Astrocyte of the spinal cord (primary cell): ENCODE results near the gene KLHL15.

Experiments
- DNase-seq: peaks from one replicate; pipeline ENCODE4 v3.0.0; 2011; ENCODE audit warnings: low read depth, low spot score
- H3K4me3 ChIP-seq: 2 replicates; pipeline ENCODE4 v1.5.1; 2011; ENCODE audit warnings: low read depth, mild to moderate bottlenecking, low read length, moderate library complexity
- in situ Hi-C: cut with HindIII; loops from 2 replicates; pipeline ENCODE4 v1.10.0; 2017; ENCODE audit warnings: low sequenced_read_pairs
- TF ChIP-seq, protein P1 (sequence below): IDR thresholded peaks from 2 replicates; pipeline ENCODE4 v1.5.1; 2012; ENCODE audit warnings: low read depth, mild to moderate bottlenecking, low read length, inconsistent platforms

Gene KLHL15

DNA sequence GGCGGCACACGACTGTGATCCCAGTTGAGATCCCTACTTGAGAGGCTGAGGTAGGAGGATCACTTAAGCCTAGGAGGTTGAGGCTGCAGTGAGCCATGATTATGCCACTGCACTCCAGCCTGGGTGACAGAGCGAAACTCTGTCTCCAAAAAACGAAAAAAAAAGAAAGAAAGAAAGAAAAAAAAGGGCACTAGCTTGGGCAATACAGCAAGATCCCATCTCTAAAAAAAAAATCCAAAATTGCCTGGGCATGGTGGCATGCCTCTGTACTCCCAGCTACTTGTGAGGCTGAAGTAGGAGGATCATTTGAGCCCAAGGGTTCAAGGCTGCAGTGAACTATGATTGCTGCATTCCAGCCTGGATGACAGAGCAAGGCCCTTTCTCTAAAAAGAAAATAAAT, 10.7 kb upstream of the KLHL15 start:
- in situ Hi-C loops: no loop called here
- no peak for DNase-seq

DNA sequence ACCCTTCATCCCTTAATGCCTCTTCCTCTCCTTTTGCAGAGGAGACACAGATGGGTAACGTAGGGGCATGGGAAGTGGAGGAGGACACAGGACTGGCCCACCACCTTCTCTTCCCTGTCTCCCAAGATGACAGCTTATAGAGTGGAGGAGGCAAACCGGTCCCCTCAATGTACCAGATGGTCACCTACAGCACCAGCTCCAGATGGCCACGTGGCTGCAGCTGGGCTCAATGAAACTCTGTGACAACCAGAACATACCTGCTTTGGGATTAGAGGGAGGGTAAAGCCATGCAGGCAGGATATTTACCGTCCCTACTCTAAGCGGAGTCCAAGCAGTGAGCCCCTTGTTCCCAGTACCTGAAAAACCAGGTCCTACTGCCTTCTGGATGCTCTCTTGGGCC, 7.5 kb upstream of the KLHL15 start:
- no peak overlapping the region for H3K4me3 ChIP-seq
- in situ Hi-C loops: no loop called here
- DNase-seq: no peak
- TF ChIP-seq, protein P1, sequence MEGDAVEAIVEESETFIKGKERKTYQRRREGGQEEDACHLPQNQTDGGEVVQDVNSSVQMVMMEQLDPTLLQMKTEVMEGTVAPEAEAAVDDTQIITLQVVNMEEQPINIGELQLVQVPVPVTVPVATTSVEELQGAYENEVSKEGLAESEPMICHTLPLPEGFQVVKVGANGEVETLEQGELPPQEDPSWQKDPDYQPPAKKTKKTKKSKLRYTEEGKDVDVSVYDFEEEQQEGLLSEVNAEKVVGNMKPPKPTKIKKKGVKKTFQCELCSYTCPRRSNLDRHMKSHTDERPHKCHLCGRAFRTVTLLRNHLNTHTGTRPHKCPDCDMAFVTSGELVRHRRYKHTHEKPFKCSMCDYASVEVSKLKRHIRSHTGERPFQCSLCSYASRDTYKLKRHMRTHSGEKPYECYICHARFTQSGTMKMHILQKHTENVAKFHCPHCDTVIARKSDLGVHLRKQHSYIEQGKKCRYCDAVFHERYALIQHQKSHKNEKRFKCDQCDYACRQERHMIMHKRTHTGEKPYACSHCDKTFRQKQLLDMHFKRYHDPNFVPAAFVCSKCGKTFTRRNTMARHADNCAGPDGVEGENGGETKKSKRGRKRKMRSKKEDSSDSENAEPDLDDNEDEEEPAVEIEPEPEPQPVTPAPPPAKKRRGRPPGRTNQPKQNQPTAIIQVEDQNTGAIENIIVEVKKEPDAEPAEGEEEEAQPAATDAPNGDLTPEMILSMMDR: no peak

More for the DNA sequence above, 10.7 kb upstream of the KLHL15 start:
- TF ChIP-seq, protein P1: no peak
- H3K4me3 ChIP-seq: no peak overlapping the region

DNA sequence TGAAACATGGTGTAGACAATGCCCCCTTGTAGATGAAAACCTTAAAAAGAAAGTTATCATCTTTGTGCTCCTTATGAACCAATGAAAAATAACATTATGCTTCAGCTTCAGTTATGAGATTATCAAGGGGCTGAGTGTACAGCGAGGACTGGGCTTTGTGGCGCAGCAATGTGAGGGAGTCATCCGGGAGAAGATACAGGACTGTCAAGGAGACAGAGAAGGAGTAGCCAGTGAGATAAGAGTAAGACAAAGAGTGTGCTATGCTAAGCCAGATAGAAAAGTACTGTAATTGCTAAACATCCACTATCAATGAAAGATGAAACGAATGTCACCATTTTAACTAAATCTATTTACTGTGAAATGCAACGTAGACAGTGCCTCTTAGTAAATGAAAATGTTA, 3.6 kb upstream of the KLHL15 start:
- in situ Hi-C loops: no loop called here
- DNase-seq: no peak
- no peak overlapping the region for H3K4me3 ChIP-seq
- TF ChIP-seq, protein P1: no peak

DNA sequence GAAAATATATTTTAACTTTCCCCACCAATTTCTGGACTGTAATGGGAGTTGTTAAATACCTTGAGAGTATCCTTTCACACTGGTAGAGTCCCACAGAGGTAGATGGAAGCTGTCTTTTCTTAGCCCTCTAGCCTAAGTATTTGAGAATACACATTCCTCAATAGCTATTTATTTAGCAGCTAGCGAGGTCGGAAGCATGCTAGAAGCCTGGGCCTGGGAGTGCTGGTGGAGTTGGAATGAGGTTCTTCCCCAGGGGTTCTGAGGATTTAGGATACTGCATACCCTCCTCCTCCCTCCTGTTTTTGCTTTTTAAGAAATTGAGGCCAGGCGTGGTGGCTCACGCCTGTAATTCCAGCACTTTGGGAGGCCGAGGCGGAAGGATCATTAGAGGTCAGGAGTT, 999 bp upstream of the KLHL15 start:
- no peak overlapping the region for H3K4me3 ChIP-seq
- TF ChIP-seq, protein P1: no peak
- no peak for DNase-seq
- in situ Hi-C loops: no loop called here

DNA sequence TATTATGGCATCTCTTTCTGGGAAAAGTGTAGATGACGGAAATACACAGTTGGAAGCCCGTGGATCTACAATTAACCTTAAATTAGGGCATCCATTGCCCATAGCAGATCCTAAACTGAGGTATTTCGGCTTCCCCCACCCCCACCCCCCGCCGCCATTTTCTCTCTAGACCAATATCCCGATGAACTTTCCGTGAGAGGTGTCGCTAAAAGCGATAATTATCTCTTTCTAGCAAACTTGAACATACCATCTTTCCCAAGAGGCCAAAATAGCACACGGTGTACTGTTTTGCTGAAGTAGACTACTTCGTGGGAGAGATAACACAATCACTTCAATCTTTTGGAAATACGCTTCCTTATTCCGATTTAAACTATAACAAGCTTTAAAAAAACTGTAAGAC, 554 bp downstream of the KLHL15 start:
- TF ChIP-seq, protein P1: no peak
- H3K4me3 ChIP-seq: peak overlapping the region; percentile 66
- in situ Hi-C loops: no loop called here
- DNase-seq: peak; percentile 36

DNA sequence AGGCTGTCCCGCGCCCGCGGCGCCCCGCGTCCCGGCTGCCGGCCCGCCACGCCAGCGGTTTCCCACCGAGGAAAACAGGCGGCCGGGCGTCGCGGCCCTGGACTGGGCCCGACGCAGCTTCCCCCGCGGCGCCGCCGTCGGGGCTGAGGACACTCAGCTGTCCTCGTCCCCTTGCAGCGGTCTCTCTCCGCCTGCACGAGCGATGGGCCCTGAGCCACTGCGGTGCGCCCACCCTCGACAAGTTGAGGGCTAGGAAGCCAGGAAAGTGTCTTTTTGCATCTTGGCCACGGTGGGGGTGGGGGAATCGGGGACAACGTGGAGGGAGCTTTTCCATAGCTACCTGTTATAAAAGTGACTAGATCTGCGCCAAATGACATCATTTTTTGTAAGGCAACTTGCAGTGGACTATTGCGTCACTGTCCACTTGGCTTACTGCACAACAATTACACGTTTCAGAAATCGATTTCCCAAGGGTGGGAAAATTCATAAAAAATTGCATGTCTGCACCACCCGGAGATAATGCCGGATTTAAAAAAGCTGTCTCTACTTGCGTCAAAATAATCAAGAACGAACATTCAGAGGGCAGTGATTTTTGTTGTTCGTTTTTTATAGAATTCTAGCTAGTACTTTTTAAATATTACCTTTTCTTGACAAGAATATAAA, 1.1 kb downstream of the KLHL15 start:
- peak overlapping the region; percentile 66 for H3K4me3 ChIP-seq
- in situ Hi-C loops: no loop called here
- DNase-seq: peak; percentile 59
- TF ChIP-seq, protein P1: no peak
